A549 treated with AZD9567 at 1 μM for 4 hours (cell line): ENCODE data around the gene PDCD1LG2. TPM values are rescaled to one million over a fixed set of nuclear protein-coding genes. Genes with fewer than 3 reads are reported as not detected.

Experiments used
- total RNA-seq: library from RNA; stranded (reverse); fragments of 200-300 nt; extraction: Qiagen RNA extraction; gene quantifications from 5 replicates; pipeline ENCODE4 v1.2.3, GENCODE V29; 2022; ENCODE audit not compliant: insufficient read depth

Gene PDCD1LG2
- total RNA-seq, result 0.07 to 0.19 TPM (median 0.12 TPM) in 4 of 5 replicates, not detected in the other

DNA sequence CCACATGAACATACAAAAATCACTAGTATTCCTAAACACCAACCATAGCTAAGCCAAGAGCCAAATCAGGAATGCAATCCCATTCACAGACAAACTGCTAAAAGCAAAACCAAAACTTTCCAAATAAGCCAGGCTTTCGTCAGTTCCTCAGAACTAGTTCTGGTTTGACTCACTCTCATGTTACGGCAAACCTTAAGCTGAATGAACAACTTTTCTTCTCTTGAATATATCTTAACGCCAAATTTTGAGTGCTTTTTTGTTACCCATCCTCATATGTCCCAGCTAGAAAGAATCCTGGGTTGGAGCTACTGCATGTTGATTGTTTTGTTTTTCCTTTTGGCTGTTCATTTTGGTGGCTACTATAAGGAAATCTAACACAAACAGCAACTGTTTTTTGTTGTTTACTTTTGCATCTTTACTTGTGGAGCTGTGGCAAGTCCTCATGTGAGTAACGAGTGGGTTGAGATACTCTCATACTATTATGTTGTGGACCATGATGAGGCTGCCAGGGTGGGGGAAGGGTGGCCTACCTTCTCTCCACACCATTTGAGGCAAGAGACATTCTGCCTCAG lies at the start of gene PDCD1LG2:
Gene PDCD1LG2 (plus strand): TSS at position 172 of the 572 bp plus-strand sequence. CDS start 12,016 bp downstream, outside the sequence.

Other genes with a start within 250 kb of the PDCD1LG2 start
- 0.11 to 3.4 TPM (median 0.18 TPM) in 5 replicates for gene RLN2, start 205.8 kb upstream of the PDCD1LG2 start, total RNA-seq
- gene RLN1, start 170.7 kb upstream of the PDCD1LG2 start, total RNA-seq, result 0.11 TPM in 1 of 5 replicates, not detected in the others
- gene PLGRKT, start 72.6 kb upstream of the PDCD1LG2 start, total RNA-seq, result 19.7 to 23.6 TPM (median 23.2 TPM) in 5 replicates
- 1.3 to 2.2 TPM (median 1.8 TPM) in 4 of 5 replicates, not detected in the other for gene CD274, start 60.0 kb upstream of the PDCD1LG2 start, total RNA-seq
- gene RIC1, start 118.6 kb downstream of the PDCD1LG2 start, total RNA-seq, result 10.8 to 14.3 TPM (median 13.1 TPM) in 5 replicates